CD4-positive, alpha-beta T cell treated with Interleukin-21 for 1 hour (primary cell): Measurements from ENCODE around the gene ATP2A2.
A peak's percentile ranks its signal among the peaks of the same experiment; 100 is the strongest.
"Not testable (repeated sequence)": the region's sequence is repeated elsewhere in the genome, so short reads cannot be mapped to it uniquely, and the experiment has no call there.

Source experiments
- DNase-seq: peaks from one replicate; pipeline ENCODE4 v3.0.0-alpha.2; 2020

Gene ATP2A2

DNA sequence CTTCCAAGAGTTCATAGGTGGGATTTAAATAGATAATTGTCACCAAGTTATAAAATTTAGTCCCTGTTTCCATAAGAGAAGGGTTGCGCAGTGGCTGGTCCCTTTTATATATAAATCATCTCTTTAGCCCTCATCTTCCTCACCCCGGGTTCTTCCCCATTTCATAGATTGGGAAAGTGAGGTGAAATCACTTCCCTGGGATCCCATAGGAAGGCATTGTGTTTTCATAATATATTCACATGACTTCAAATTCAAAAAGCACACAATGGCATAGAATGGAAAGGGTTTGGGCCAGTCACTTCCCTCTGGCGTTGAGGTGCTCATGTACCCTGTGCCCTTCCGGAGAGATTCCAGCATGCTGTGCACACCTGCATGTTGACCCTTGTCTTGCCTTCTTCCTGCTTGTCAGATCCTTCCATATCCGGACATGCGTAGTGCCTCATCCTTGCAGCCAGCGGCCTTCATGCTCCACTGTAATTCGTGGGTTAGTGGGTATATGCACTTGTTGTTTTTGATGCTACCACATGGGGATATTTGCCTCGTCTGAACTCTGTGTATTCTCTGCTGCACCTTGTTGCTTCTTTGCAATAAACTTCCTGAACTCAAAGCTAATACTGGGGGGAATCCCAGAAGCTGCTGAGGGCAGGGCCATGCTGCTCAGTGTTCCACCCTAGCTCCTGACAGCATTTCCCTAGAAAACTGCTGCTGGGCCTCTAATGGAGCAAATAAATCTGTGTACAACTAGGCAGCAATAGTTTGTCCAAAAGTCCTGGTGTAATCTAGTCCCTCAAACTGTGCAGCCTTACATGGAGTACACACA is 62.9 kb downstream of the ATP2A2 start:
- no peak for DNase-seq

DNA sequence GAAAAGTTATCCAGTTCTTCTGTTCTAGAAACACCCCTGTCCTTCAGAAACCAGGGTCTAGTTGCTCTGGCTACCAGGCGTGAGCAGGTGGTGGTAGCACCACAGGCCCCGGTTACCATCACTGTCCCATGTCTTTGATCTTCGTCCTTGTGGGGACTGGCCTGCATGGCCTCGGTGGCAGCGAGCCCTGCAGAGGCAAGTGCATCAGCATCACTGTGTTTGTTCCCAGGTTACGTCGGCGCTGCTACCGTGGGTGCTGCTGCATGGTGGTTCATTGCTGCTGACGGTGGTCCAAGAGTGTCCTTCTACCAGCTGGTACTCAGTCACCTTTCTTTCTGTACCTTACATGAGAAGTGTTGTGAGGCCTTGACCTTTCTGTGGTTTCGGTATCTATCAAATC is 63.6 kb downstream of the ATP2A2 start:
- no peak for DNase-seq

DNA sequence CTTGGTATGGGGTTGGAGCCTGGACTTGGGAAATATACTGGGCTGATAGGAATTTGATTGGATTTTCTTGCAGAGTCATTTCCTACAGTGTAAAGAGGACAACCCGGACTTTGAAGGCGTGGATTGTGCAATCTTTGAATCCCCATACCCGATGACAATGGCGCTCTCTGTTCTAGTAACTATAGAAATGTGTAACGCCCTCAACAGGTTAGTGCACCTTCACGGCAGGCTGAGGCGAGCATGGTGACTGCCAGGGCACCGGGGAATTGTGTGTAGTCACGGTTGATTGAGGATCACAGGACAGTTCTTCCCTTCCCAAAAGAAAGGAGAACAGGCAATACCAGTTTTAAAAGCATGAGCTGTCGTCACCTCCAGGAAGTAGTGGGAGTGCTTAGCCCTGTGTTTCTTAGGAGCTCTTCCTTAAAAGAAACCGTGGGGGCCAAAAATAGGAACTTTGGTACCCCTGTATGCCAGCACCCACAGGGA is 64.2 kb downstream of the ATP2A2 start:
- no peak for DNase-seq

DNA sequence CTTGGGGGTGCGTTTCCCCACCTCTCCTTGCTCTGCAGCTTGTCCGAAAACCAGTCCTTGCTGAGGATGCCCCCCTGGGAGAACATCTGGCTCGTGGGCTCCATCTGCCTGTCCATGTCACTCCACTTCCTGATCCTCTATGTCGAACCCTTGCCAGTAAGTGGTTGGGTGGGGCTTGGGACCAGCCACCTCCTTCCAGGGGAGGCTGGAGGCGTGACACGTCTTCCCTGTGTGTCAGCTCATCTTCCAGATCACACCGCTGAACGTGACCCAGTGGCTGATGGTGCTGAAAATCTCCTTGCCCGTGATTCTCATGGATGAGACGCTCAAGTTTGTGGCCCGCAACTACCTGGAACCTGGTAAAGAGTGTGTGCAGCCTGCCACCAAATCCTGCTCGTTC is 64.9 kb downstream of the ATP2A2 start:
- DNase-seq: no peak

DNA sequence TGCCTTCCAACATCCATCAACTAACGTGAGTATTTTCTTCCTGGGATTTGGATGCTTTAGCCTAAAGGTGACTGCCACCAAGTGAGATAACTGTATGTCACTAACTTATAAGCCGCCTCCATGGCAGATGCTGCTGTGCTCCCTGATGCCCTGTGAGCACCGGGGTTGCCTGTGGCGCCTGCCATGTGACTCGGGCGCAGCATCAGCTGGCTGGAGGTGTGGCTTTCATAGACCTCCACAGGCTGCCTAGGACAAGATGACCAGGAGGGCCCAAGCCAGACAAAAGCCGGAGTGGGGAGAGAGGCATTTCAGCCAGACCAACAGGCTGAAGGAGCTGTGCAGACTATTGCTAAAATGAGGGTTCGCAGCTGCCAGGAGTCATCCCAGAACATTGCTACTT is 66.7 kb downstream of the ATP2A2 start:
- no peak for DNase-seq

DNA sequence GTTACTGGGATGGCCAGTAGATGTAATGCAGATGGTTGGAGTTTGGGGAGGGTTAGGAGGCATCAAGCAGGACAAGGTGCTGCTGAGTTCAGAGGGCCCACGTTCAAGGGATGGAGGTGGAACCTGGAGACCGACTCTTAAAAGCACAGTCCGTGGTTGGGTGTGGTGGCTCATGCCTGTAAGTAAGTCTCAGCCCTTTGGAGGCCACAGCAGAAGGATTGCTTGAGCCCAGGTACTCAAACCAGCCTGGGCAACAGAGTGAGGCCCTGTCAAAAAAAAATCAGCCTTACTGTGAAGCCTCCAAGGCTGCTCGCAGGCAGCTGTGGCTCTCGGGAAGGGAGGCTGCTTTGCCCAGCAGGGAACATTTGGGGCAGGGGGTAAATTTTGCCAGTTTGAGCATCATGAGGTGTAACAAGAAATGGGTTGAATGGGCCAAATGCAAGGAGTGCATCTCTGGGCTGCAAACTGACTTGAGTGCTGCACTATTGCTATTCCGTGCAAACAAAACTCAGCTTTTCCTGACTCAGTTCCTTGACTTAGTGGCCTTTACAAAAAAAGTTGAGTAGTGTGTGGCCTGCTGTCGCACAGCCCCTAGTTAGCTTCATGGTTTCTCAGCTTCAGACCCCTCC is 67.5 kb downstream of the ATP2A2 start:
- no peak for DNase-seq

DNA sequence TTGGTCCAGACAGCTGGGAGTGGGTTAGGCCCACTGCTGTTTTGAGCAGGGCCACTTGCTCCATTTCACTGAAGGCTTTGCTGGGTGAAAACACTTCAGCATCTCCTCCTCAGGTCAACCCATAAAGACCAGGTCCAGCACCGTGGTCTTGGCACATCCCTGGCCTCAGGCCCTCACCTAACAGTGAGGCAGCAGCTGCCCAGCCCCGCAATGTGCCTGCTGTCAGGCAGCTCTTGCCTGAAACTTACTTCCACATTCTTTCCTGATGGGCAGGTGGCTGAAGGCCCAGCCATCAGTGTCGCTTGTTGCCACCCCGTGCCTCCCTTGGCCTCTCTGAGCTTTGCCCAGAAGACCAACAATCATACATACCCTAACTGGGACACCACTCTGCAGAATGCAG is 68.0 kb downstream of the ATP2A2 start:
- DNase-seq: no peak

DNA sequence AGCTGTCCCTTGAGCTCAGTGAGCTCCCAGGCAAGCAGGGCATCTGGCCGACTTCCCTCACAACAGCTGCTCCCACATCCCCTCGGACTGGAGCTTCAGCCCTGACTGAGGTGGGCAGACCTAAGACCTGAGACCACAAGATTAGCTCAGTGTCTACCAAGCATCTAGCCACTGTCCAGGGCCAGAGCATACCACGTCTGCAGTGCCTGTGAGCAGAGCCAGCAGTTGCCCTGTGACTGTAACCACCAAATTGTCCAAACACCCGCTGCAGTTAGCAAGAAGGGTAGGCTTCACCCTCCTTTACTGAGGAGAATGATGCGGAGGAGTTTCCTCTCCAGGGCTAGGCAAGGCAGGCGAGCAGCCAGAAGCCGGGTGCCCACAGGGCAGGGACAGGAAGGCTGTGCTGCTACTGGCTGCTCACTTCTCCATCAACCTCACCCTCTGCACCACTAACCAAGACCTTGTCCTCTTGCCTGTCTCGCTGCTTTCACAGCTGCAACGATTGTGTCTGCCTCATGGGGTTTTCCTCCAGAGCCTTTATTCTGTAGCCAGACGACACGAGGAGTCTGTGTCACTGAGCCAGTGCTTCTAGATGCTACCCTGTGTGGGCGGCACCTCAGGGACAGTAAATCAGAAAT is 68.6 kb downstream of the ATP2A2 start:
- DNase-seq: peak; percentile 25

DNA sequence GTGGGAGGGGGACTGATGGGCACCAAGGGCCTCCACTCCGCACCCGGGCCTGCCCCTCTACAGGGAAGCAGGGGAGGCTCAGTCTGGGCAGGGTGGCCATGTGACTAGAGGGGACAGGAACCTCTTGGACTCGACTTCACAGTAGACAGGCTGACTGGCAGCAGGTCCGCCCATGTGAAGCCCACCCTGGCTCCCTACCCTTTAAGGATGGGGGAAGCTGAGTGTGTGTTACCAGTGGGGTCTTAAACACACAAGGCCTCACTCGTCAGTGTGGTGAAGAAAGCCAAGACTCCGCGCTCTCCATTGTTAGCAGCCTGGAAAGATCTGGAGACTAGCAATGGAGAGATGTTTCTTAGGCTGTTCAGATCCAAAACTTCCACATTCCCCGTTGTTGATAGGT is 70.1 kb downstream of the ATP2A2 start:
- DNase-seq: no peak

DNA sequence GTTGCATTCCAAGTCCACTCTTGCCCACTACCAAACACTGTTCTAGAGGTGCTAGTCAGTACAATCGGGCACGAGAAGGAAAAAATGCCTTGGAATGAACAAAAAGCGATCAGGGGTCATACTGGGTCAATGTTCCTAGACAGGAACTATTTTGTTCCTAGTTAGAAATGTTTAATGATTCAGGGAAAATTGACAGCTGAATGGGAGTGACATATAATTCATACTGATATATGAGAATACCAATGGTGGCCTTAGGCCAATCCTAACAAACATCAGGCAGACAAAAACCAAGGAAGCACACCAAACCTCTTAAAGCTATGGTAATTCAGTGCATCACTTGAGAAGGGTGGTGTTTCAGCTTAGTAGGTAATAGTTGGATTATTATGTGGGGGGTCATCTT is 71.4 kb downstream of the ATP2A2 start:
- no peak for DNase-seq

DNA sequence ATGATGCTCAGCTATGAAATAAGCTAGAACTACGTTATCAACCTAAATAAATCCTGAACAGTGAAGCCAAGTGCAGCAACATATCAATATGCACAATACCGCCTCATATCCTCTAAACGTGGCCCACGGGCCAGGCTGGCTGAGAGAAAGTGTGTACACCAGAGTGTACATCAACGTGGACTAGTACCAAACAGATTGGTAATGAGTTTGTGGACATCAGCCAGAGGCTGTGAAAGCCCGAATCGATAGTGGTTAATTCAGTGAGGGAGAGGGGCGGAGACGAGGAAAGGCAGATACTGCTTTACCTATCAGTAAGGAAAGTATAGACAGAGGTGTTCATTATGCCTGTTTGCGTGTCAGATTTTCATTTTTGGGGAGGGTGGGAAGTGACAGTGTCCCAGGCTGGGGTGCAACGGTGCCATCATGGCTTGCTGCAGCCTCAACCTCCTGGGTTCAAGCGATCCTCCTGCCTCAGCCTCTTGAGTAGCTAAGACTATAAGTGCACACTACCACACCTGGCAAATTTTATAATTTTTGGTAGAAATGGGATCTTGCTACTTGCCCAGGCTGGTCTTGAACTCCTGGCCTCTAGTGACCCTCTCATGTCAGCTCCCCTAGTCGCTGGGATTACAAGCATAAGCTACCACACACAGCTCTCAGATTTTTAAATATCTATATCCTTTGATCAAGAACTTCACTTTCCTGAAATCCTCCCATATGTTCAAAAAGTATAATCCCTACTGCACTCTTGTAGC is 72.3 kb downstream of the ATP2A2 start:
- DNase-seq: no peak

DNA sequence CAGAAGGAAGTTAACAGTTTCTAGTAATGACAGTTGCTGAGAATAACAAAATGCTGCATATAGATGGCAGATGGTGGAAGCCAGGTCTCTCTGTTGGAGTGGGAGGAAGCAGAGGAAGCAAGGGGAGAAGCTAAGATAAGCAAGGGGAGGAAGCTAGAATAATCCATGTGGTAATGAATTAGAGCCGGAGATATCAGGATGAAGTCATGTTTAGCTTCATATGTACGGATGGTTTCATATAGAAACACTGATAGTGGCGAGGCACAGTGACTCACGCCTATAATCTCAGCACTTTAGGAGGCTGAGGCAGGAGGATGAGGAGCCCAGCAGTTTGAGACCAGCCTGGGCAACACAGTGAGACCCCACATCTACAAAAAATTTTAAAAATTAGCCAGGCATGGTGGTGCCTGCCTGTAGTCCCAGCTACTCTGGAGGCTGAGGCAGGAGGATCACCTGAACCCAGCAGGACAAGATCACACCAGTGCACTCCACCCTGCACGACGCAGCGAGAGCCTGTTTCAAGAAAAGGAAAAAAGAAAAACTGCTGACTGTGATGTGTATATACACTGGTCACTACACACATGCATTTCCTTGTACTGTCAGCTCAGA is 73.2 kb downstream of the ATP2A2 start:
- no peak for DNase-seq

DNA sequence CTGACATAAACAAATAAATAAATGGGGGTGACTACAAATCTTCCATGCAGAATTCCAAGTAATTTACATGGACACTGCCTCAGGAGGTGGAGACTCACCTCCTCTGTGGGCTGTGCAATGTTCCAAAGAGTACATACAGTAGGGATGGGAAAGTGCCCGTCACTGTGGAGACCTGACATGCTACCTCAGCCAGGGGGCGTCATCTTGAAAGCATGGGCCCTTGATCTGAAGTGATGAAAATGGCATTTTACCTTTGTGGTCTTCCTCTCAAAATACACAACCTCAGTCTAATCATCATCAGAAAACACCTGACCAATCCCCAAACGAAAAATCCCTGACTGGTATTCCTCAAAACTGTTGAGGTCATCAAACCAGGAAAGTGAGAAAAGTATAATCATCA is 74.0 kb downstream of the ATP2A2 start:
- peak; percentile 42 for DNase-seq

DNA sequence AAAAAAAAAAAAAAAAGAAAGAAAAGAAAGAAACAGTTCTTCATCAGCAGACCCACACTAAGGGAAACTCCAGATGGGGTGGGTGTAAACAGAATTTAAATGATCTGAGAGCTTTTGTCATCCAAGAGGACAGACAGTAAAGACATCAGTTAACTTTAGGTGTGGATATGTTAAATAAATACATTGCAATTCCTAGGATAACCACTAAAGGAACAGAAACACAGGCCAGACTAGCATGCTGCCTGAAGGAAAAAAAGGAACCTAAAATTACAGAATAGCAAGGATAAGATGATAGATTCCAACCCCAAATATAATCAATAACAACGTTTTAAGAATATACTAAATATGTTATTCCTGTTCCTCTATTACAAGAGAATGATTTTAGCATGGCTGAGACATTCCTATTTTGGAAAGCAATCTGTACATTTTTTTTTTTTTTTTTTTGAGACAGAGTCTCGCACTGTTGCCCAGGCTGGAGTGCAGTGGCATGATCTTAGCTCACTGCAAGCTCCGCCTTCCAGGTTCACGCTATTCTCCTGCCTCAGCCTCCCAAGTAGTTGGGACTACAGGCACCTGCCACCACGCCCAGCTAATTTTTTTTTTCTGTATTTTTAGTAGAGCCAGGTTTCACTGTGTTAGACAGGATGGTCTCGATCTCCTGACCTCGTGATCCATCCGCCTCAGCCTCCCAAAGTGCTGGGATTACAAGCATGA is 77.5 kb downstream of the ATP2A2 start:
- DNase-seq: not testable (repeated sequence)

DNA sequence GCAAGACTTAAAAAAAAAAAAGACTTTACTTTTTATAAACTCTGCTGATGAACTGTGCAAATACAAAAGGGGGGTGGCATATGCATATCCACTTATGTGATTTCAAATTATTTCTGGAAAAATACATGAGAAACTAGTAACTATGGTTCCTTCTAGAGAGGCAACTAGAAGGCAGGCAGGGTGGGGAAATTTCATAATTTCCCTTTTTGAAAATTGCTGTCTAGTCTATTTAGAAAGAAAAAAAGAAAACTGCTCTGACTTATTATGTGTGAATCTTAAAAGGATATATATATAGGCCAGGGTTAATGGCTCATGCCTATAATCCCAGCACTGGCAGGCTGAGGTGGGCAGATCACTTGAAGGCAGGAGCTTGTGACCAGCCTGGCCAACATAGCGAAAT is 80.2 kb downstream of the ATP2A2 start:
- DNase-seq: no peak

DNA sequence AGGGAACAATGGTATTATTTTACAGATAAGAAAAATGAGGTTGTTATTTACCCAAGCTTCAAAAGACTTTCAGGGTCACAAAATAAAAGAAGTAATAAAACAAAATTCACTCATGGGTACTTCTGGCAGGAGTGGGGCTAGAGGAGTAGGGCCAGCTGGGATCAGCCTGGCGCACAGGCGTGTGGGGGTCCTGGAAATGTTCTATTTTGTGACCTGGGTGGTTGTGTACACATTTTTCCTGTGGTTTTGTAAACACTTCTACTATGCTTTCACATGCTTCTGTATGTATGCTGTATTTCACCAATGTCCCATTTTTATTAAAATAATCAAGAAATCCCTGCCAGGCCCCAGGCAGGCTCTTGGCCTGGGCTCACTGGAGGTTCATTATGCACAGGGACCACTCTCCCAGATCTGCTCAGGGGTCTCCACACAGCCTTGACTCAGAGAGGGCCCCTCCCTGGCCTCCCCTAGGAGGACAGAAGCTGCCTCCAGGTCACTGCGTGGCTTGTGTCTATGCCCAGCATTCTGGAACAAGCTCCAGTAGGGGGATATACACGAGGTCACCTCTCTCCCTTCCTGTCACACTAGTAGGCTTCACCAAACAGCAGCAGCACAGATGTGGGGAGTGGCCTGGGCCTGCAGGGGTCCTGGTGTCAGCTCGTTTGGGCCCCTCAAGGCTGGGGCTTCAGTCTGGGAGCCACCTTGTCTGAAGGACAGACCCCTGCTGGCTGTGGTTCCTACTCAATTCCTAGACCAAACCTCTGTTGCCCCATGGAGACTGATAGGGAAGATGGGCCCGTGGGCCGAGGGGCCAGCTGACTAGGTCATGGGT is 84.7 kb downstream of the ATP2A2 start:
- no peak for DNase-seq

DNA sequence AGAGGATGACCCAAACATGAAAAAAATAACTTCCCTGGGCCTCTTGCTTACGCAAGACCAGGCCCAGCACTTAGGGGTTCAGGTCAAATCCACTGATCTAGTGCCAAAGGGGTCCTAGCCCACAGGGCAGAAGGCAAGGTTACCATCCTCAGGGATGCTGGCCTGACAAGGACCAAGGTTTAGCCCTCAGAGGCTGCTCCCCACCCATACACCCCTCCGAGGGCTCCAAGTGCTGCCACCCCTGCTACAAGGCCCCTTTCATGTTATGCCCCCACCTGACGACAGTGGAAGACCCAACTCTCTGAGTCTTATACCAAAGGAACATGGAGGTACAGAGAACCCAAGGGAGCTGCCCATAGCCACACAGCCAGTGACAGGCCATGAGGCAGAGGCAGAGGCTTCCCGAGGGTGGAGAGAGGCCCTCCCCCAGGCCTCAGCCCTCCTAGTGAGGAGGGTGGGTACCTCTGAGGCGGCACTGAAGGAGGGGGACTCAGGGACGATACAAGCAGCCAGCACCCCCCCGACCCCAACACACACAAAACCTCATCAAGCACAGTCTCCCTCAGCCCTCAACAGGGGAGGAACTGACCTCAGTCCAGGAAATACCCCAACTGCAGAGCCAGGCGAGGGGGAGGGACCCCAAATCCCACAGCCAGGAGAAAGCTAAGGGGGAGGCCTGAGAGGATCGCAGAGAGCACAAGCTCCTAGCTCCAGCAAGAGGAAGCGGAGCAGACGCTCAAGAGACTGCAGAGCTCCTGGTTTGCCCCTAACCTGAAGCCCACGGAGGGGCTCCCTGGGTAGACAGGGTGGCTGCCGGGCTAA is 85.5 kb downstream of the ATP2A2 start:
- no peak for DNase-seq

DNA sequence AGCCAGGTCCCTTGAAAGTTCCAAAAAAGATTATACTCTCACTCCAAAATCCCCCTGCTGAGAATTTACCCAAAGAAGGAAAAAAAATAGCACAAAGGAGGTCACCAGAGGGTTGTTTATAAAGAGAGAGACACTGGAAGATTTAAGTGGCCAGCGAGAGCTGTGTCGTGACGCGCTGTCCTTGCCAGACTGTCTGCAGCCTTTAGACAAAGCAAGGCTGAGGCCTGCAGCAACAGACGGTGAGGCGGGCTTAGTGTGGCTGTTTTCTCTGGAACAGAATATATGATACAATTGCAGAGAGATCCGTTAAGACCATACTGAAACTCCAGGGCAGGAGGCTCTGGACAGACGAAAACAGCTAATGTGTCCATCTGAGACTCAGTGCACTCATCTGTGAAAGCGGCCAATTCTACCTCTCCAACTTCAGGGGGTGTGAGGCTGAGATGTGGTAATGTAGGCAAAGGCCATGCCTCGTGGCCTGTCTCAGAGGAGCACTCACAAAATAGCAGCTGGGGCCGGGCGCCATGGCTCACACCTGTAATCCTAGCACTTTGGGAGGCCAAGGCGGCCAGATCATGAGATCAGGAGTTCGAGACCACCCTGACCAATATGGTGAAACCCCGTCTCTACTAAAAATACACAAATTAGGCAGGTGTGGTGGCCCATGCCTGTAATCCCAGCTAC is 86.3 kb downstream of the ATP2A2 start:
- no peak for DNase-seq

DNA sequence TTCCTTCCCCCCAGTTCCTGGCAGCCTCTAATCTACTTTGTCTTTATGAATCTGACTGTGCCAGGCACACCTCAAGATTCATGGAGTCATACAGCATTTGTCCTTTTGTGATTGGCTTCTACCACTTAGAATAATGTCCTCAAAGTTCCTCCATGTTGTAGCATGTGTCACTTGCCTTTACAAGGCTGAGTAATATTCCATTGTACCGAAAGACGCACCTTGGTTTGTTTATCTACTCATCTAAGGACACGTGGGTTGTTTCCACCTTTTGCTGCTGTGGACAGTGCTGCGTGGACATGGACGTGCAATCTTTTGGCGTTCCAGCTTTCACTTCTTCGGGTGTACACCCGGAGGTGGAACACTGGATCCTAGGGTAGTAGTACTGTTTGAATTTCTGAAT is 88.9 kb downstream of the ATP2A2 start:
- DNase-seq: no peak

DNA sequence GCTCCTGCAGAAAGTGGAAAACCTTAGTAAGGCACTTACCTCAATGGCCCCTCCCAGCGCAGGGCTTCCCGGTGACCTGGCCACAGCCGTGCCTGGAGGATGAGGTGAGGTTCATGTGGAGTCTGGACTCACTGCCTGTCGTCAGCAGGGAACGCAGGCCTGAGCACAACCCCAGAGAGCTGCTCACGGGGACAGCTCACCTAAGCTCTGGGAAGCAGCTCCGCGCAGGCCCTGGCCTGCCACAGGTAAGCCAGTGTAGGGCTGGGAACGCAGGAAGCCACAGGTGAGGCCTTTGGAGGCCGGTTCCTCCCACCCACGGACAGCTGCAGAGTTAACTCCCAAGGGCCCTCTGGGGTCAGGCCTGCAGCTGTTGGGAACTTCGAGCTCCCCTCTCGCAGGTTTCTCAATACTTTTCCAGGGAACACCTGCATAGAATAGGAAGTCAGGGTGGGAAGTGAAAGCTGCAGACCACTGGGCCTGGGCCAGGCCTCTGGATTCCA is 89.7 kb downstream of the ATP2A2 start:
- DNase-seq: no peak
